Measurements from ENCODE around the gene KRTAP5-4. TPM values are rescaled to one million over a fixed set of nuclear protein-coding genes. Genes with fewer than 3 reads are reported as not detected.

KRTAP5-4 gene
- total RNA-seq, 4 donors from 2014 or later, result not detected

DNA sequence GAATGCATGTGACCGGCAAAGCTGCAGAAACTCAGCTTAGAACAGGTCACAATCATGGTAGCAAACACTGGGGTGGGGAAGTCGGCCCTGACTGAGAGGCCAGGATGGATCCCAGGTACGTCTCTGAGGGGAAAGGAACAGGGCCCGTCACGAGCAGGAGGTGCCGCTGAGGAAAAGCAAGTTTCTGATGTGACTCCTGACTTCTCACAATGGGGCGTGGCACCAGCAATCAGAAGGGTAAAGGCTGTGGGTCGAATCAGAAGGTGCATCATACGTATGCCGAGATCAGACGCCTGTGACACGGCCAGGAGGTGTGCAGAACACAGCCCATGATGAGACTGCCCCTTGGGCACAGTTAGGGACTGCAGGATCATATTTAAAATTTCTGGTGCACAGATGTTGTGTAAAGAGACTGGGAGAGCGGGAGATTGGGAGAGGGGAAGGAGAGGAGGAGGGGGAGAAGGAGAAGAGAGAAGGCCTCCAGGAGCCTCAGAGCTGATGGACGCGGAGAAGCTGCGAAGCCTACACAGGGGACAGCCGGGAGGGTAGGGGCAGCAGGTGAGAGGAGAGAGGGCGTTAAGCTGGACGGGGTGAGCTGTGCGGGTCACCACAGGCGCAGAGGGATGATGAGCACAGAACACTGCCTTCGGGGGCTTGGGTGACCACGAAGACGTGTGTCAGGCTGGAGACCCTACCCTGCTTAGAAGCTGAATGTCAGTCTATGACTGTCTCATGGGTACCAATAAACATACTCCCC, 38.4 kb upstream of the KRTAP5-4 start:
- H3K27me3 ChIP-seq, result peaks cover 21% of the 10 kb centered on the region
- H3K27ac ChIP-seq, result no peak overlapping the region
- WGBS, 2 donors (ENCODE audit: low coverage in 1 of 2), result 76 to 77% methylated on average over 16 to 20 of the region's 24 CpGs
- no peaks in the 10 kb centered on the region for H3K9me3 ChIP-seq
- ATAC-seq, result no peak
- H3K36me3 ChIP-seq, result no peaks in the 10 kb centered on the region
- no peaks in the 10 kb centered on the region for H3K4me1 ChIP-seq
- H3K4me3 ChIP-seq, result no peak overlapping the region
- TF ChIP-seq POLR2AphosphoS5 (IDR thresholded peaks at IDR 0.05) (no peak), EP300 (IDR thresholded peaks at IDR 0.05) (no peak), POLR2A (IDR thresholded peaks at IDR 0.05) (no peak)
- TF ChIP-seq, protein P1, sequence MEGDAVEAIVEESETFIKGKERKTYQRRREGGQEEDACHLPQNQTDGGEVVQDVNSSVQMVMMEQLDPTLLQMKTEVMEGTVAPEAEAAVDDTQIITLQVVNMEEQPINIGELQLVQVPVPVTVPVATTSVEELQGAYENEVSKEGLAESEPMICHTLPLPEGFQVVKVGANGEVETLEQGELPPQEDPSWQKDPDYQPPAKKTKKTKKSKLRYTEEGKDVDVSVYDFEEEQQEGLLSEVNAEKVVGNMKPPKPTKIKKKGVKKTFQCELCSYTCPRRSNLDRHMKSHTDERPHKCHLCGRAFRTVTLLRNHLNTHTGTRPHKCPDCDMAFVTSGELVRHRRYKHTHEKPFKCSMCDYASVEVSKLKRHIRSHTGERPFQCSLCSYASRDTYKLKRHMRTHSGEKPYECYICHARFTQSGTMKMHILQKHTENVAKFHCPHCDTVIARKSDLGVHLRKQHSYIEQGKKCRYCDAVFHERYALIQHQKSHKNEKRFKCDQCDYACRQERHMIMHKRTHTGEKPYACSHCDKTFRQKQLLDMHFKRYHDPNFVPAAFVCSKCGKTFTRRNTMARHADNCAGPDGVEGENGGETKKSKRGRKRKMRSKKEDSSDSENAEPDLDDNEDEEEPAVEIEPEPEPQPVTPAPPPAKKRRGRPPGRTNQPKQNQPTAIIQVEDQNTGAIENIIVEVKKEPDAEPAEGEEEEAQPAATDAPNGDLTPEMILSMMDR (IDR thresholded peaks at IDR 0.05), result no peak

DNA sequence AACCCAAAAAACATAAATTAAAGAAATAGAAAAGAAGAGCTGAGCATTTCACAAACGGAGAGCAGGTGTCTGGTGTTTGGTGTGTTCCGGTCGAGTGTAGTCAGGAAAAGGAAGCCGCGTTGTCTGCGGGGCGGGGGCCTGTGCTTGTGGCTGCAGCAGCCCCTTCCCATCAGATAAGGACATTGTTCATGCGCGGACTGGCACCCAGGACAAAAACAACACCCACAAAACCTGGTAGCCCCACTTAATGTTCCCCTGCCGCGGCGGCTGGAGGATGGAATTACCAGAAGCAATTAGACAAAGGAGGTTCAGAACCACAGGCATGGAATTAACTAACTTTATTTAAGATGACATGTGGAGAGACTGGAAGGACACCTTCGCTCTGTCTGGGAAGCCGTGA, 37.6 kb upstream of the KRTAP5-4 start:
- Histone ChIP-seq H3K9me3 (no peaks in the 10 kb centered on the region), H3K36me3 (no peaks in the 10 kb centered on the region), H3K27me3 (peaks cover 28% of the 10 kb centered on the region), H3K4me3 (no peak overlapping the region), H3K27ac (no peak overlapping the region), H3K4me1 (no peaks in the 10 kb centered on the region)
- WGBS, 2 donors (ENCODE audit: low coverage in 1 of 2), result 75 to 80% methylated on average over 2 to 14 of the region's 14 CpGs
- ATAC-seq, result no peak
- TF ChIP-seq EP300 (IDR thresholded peaks at IDR 0.05) (no peak), POLR2A (IDR thresholded peaks at IDR 0.05) (no peak), POLR2AphosphoS5 (IDR thresholded peaks at IDR 0.05) (no peak)
- TF ChIP-seq, protein P1 (IDR thresholded peaks at IDR 0.05), result no peak

DNA sequence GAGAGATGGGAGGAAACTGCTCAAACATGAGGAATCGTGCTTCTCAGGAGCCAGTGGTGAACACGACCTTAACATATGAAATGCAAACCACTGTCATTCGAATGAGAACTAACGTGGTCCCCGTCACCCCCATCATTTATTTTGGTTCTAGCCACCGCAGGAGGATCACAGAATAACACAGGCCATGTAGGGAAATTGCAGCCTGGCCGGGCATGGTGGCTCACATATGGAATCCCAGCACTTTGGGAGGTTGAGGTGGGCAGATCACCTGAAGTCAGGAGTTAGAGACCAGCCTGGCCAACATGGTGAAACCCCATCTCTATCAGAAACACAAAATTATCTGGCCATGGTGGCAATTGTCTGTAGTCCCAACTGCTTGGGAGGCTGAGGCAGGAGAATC, 34.7 kb upstream of the KRTAP5-4 start:
- no peak overlapping the region for H3K27ac ChIP-seq
- peaks cover 0 to 6% (median 0%) of the 10 kb centered on the region in 3 donors for H3K4me1 ChIP-seq
- peaks cover 35% of the 10 kb centered on the region for H3K27me3 ChIP-seq
- WGBS, 2 donors (ENCODE audit: low coverage in 1 of 2), result 80% methylated on average over 5 of the region's 7 CpGs; no CpG with 5 or more reads in 1 of the 2 donors
- no peaks in the 10 kb centered on the region for H3K9me3 ChIP-seq
- no peak for ATAC-seq
- no peaks in the 10 kb centered on the region for H3K36me3 ChIP-seq
- H3K4me3 ChIP-seq, result no peak overlapping the region
- TF ChIP-seq EP300 (IDR thresholded peaks at IDR 0.05), result no peak
- TF ChIP-seq POLR2A (IDR thresholded peaks at IDR 0.05), result no peak
- TF ChIP-seq, protein P1 (IDR thresholded peaks at IDR 0.05), result no peak
- TF ChIP-seq POLR2AphosphoS5 (IDR thresholded peaks at IDR 0.05), result no peak

DNA sequence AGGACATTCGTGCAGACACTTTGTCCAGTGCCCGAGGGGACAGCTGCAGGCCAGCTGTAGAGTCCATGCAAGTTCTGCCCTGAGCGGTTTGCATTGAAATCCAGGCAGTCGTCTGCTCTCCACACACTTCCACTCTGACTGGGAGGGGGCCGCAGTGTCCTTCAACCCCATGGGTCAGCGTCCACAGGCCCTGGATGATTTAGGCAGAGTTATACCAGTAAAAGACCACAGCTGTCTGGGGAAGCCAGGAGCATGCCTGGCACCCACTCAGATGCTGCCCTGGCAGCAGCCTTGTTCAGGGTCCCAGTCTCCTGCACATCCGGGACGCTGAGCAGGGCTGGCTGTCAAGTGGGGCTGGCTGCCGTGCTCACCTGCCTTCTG, 34.1 kb upstream of the KRTAP5-4 start:
- Histone ChIP-seq H3K9me3 (no peaks in the 10 kb centered on the region), H3K27ac (no peak overlapping the region), H3K4me1 (peaks cover 0 to 6% (median 0%) of the 10 kb centered on the region in 3 donors), H3K4me3 (no peak overlapping the region), H3K36me3 (no peaks in the 10 kb centered on the region), H3K27me3 (peaks cover 35% of the 10 kb centered on the region)
- WGBS, 2 donors (ENCODE audit: low coverage in 1 of 2), result 60 to 80% methylated on average over 1 to 3 of the region's 9 CpGs
- no peak for ATAC-seq
- TF ChIP-seq, protein P1 (IDR thresholded peaks at IDR 0.05), result no peak
- TF ChIP-seq EP300 (IDR thresholded peaks at IDR 0.05) (no peak), POLR2A (IDR thresholded peaks at IDR 0.05) (no peak), POLR2AphosphoS5 (IDR thresholded peaks at IDR 0.05) (no peak)
